Caco-2 (cell line): Measurements from ENCODE around the gene SATB2. TPM values are rescaled to one million over a fixed set of nuclear protein-coding genes. Genes with fewer than 3 reads are reported as not detected.

Experiments used
- BruUV-seq: library from RNA; stranded (reverse); fragments of 400-500 nt; replicated peaks from 2 replicates; lab custom pipeline; 2021; lab: Mats Ljungman, UMichigan
- CTCF ChIA-PET: fragments of 300-600 bp; sonication (Branson Sonifier 250); formaldehyde crosslinking; loops from one replicate; lab custom pipeline; 2022; ENCODE audit warnings: antibody characterized with exemption; lab: Charles Lee
- POLR2A ChIA-PET: fragments of 300-600 bp; sonication (Branson Sonifier 250); formaldehyde crosslinking; loops from one replicate; lab custom pipeline; 2022; ENCODE audit warnings: antibody characterized with exemption; lab: Charles Lee
- DNase-seq, 2 experiments: peaks; one replicate each; pipeline versions ENCODE4 v3.0.0 to v3.0.0-alpha.2; 2020 to 2022
- H3K27me3 ChIP-seq: replicated peaks from 2 replicates; pipeline ENCODE4 v1.6.0; 2011; ENCODE audit warnings: low read length; ENCODE audit not compliant: control insufficient read depth, insufficient read depth
- H3K36me3 ChIP-seq: 2 replicates; pipeline ENCODE4 v1.5.1; 2011; ENCODE audit warnings: low read length; ENCODE audit not compliant: control insufficient read depth, insufficient read depth
- H3K4me1 ChIP-seq: fragments of 250-450 bp; sonication (Bioruptor Pico); 2 replicates; pipeline ENCODE4 v1.5.1; 2020; ENCODE audit warnings: mild to moderate bottlenecking
- H3K4me3 ChIP-seq: 2 replicates; pipeline ENCODE4 v1.5.1; 2011; ENCODE audit warnings: low read depth, mild to moderate bottlenecking, control low read depth, low read length
- H3K9me3 ChIP-seq: fragments of 250-450 bp; sonication (Bioruptor Pico); 2 replicates; pipeline ENCODE4 v1.5.1; 2020; ENCODE audit warnings: mild to moderate bottlenecking, moderate library complexity
- H3K27ac Mint-ChIP-seq: one replicate; pipeline ENCODE4 v1.8.0; 2022; ENCODE audit warnings: mixed read lengths; ENCODE audit not compliant: unreplicated experiment
- H3K27me3 Mint-ChIP-seq: one replicate; pipeline ENCODE4 v1.8.0; 2022; ENCODE audit warnings: mixed read lengths; ENCODE audit not compliant: insufficient read depth, unreplicated experiment
- H3K36me3 Mint-ChIP-seq: one replicate; pipeline ENCODE4 v1.8.0; 2022; ENCODE audit warnings: mild to moderate bottlenecking, mixed read lengths; ENCODE audit not compliant: insufficient read depth, unreplicated experiment
- H3K4me1 Mint-ChIP-seq: one replicate; pipeline ENCODE4 v1.8.0; 2022; ENCODE audit warnings: low read depth, mixed read lengths; ENCODE audit not compliant: unreplicated experiment
- H3K4me3 Mint-ChIP-seq: one replicate; pipeline ENCODE4 v1.8.0; 2022; ENCODE audit warnings: mild to moderate bottlenecking, moderate library complexity, mixed read lengths; ENCODE audit not compliant: unreplicated experiment
- H3K9me3 Mint-ChIP-seq: one replicate; pipeline ENCODE4 v1.8.0; 2022; ENCODE audit warnings: mixed read lengths; ENCODE audit not compliant: unreplicated experiment
- intact Hi-C: fragments of 100-400 bp; cut with micrococcal nuclease; formaldehyde crosslinking; loops from one replicate; pipeline ENCODE4 v1.10.0; 2022; ENCODE audit not compliant: unreplicated experiment
- total RNA-seq: library from RNA; stranded (reverse); gene quantifications from 2 replicates; pipeline ENCODE4 v1.2.3, GENCODE V29; 2022
- TF ChIP-seq, protein P1 (sequence below), 2 experiments: fragments of 200-600 bp in 1 of 2; IDR thresholded peaks; 1 replicate in 1 of 2; 2 replicates in 1 of 2; pipeline versions ENCODE4 v1.5.1 to v1.8.0; 2011 to 2022; ENCODE audit warnings: antibody characterized with exemption in 1 of 2, control low read depth in 1 of 2, inconsistent platforms in 1 of 2, low read depth in 1 of 2, low read length in 1 of 2, mild to moderate bottlenecking in 1 of 2, moderate library complexity in 1 of 2; ENCODE audit not compliant: insufficient read depth in 1 of 2, severe bottlenecking in 1 of 2, unreplicated experiment in 1 of 2

Gene SATB2
- total RNA-seq, 1 experiment from 2014 or later = 1.1 TPM

DNA sequence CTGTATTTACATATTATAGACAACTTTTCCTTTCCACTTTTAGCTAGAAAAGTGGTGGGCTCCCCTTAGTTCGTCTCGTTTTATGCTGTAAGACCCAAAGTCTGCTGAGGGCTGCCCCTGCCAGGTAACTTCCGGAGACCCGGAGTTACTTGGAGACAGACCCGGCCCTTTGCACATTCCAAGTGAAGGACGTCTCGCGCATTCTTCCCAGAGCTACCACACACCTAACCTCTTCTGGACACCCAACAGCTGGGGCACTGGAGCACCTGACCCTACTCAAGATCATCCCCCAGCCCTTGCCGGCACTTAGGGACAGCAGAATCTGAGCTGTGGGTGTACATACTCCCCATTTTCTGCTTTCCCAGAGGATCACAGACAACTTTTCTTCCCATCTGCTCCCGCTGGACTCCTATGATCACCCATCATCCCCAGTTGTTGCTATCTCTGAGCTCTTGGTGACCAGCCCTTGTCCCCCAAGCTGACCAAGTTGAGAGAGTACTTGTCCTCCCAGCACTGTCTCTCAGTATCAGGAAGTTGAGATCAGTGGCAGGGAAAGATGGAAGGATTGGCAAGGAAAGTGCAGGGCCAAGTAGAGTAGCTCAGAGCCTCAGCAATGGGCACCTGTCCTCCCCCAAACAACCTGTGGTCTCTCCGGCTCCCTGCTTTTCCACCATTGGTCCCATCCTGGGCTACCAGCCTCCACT lies 8.4 kb upstream of the SATB2 start:
- Histone ChIP-seq H3K4me3 (no peak overlapping the region), H3K9me3 (no peaks in the 10 kb centered on the region), H3K36me3 (no peaks in the 10 kb centered on the region), H3K27me3 (no peaks in the 10 kb centered on the region; the same call in none of the 2 replicates), H3K4me1 (peaks cover 6% of the 10 kb centered on the region)
- Mint-ChIP-seq H3K4me1 (no peaks in the 10 kb centered on the region), H3K27me3 (peaks cover 24% of the 10 kb centered on the region), H3K9me3 (no peaks in the 10 kb centered on the region), H3K36me3 (peaks cover 6% of the 10 kb centered on the region), H3K4me3 (no peak overlapping the region), H3K27ac (no peak overlapping the region)
- TF ChIP-seq, protein P1, sequence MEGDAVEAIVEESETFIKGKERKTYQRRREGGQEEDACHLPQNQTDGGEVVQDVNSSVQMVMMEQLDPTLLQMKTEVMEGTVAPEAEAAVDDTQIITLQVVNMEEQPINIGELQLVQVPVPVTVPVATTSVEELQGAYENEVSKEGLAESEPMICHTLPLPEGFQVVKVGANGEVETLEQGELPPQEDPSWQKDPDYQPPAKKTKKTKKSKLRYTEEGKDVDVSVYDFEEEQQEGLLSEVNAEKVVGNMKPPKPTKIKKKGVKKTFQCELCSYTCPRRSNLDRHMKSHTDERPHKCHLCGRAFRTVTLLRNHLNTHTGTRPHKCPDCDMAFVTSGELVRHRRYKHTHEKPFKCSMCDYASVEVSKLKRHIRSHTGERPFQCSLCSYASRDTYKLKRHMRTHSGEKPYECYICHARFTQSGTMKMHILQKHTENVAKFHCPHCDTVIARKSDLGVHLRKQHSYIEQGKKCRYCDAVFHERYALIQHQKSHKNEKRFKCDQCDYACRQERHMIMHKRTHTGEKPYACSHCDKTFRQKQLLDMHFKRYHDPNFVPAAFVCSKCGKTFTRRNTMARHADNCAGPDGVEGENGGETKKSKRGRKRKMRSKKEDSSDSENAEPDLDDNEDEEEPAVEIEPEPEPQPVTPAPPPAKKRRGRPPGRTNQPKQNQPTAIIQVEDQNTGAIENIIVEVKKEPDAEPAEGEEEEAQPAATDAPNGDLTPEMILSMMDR (IDR thresholded peaks at IDR 0.05; ENCODE audit: insufficient read depth in 1 of 2, low read depth in 1 of 2, low read length in 1 of 2, severe bottlenecking in 1 of 2, unreplicated experiment in 1 of 2) = no peak
- no peak for DNase-seq
- BruUV-seq = no TSS peak
- intact Hi-C loops = no loop called here
- POLR2A ChIA-PET = no interaction called here
- CTCF ChIA-PET = interaction anchor here (1.0 kb wide), 1 partner anchor 131 kb away, joined by 3 read pairs; no protein-coding TSS in a partner anchor

DNA sequence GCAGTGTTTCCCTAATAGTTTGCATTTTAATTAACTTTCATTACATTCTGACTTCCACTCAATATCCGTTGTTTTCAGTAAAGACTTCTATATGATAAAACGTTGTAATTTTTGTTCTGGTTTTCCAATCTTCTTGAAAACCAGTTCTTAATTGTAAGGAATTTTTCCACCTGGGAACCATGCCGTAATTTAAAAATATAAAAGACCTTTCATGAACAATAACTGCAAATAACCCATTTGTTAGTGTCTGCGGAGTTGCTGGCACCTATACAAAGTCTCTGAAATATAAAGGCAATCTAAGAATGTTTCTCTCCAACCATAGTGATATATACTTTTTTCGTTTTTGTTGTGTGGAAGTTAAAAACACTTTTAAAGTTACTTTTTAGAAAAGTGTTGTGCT lies 7.7 kb upstream of the SATB2 start:
- no TSS peak for BruUV-seq
- no peaks in the 10 kb centered on the region for H3K36me3 ChIP-seq
- H3K9me3 Mint-ChIP-seq = no peaks in the 10 kb centered on the region
- H3K27ac Mint-ChIP-seq = no peak overlapping the region
- no peaks in the 10 kb centered on the region for H3K4me1 Mint-ChIP-seq
- TF ChIP-seq, protein P1 (IDR thresholded peaks at IDR 0.05; ENCODE audit: insufficient read depth in 1 of 2, low read depth in 1 of 2, low read length in 1 of 2, severe bottlenecking in 1 of 2, unreplicated experiment in 1 of 2) = no peak
- ChIA-PET CTCF (no interaction called here), POLR2A (no interaction called here)
- peaks cover 8% of the 10 kb centered on the region for H3K4me1 ChIP-seq
- H3K27me3 ChIP-seq = no peaks in the 10 kb centered on the region; the same call in none of the 2 replicates
- intact Hi-C loops = no loop called here
- H3K27me3 Mint-ChIP-seq = peaks cover 24% of the 10 kb centered on the region
- H3K36me3 Mint-ChIP-seq = peaks cover 6% of the 10 kb centered on the region
- no peak overlapping the region for H3K4me3 Mint-ChIP-seq
- H3K9me3 ChIP-seq = no peaks in the 10 kb centered on the region
- H3K4me3 ChIP-seq = no peak overlapping the region
- DNase-seq = no peak

DNA sequence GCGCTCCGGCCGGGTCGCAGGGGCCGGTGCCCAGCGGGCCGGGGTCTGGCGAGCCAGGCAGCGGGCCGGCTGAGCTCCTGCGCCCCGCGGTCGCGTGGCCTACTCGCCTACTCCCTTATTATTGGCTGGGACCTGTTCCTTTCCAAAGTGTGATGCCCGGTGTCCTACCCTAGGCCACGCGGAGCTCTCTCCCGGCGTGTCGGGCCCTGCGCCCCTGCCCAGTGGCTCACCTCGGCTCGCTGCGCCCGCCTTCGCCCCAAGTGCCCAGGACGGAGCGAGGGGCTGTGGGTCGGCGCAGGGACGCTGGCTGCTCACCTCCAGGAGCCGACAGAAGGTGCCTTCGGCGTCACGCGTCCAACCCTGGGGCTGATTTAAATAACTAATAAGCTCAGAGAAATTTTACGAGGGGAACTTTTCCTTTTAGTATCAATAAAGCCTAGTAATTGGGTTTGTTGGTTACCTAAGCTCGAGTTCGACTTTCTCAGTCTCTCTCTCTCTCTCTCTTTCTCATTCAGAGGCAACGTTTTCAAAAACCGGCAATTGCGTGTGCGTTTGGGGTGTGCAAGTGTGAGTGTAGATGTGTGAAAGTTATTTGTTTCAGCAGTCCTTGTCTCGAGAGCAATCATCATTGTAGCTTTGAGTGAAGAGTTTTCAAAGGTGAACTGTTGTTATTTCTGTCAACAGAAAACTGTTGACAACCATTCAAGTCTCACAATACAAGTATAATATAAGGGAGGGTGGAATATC lies 7.0 kb upstream of the SATB2 start:
- no peaks in the 10 kb centered on the region; the same call in 1 of the 2 replicates for H3K27me3 ChIP-seq
- H3K9me3 Mint-ChIP-seq = no peaks in the 10 kb centered on the region
- TF ChIP-seq, protein P1 (IDR thresholded peaks at IDR 0.05; ENCODE audit: insufficient read depth in 1 of 2, low read depth in 1 of 2, low read length in 1 of 2, severe bottlenecking in 1 of 2, unreplicated experiment in 1 of 2) = no peak
- H3K9me3 ChIP-seq = no peaks in the 10 kb centered on the region
- H3K4me1 Mint-ChIP-seq = no peaks in the 10 kb centered on the region
- DNase-seq = no peak
- no peaks in the 10 kb centered on the region for H3K36me3 ChIP-seq
- ChIA-PET CTCF (no interaction called here), POLR2A (no interaction called here)
- H3K4me3 Mint-ChIP-seq = no peak overlapping the region
- peaks cover 6% of the 10 kb centered on the region for H3K36me3 Mint-ChIP-seq
- H3K4me1 ChIP-seq = peaks cover 11% of the 10 kb centered on the region
- peaks cover 24% of the 10 kb centered on the region for H3K27me3 Mint-ChIP-seq
- no peak overlapping the region for H3K27ac Mint-ChIP-seq
- intact Hi-C loops = loop anchor here (5.0 kb wide), 1 partner anchor 442 kb away; no protein-coding TSS in a partner anchor
- H3K4me3 ChIP-seq = no peak overlapping the region
- no TSS peak for BruUV-seq
